OCI-M1 (cell line): ENCODE measurements around the gene RTN4RL1.
"Not testable (repeated sequence)": the region's sequence is repeated elsewhere in the genome, so short reads cannot be mapped to it uniquely, and the experiment has no call there.

Experiments used
- DNase-seq: peaks from one replicate; lab custom pipeline; 2025; lab: John Stamatoyannopoulos, UW

RTN4RL1 gene

GRCh38 chr17:1895479-1895878 lies 129.7 kb downstream of the RTN4RL1 start:
- not testable (repeated sequence) for DNase-seq

- no peak for DNase-seq
Measured at GRCh38 chr17:1894753-1895339, 130.3 kb downstream of the RTN4RL1 start.

GRCh38 chr17:1890758-1891450 lies 134.2 kb downstream of the RTN4RL1 start:
- DNase-seq = no peak

- no peak for DNase-seq
Measured at GRCh38 chr17:1888741-1889140, 136.4 kb downstream of the RTN4RL1 start.
